ENCODE results near the gene STK10.
A peak's percentile ranks its signal among the peaks of the same experiment; 100 is the strongest.

The STK10 gene

DNA sequence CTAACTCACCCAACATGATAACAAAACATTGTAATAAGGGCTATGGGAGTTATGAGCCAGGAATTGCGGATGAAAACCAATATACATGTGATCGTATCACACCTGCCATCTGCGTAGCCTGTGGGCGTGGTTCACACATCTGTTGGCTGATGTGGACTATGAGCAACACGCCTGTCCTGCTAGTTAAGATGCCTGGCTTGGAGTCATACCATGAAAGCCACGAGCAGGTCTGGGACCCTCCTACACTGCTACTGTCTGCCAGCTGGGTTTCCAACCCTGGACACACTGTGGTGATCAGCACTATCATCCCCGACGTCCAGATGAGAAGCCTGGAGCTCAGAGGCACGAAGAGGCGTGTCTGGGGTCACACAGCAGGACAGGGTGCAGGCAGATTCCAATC lies 40.2 kb downstream of the STK10 start:
- TF ChIP-seq, protein P1, sequence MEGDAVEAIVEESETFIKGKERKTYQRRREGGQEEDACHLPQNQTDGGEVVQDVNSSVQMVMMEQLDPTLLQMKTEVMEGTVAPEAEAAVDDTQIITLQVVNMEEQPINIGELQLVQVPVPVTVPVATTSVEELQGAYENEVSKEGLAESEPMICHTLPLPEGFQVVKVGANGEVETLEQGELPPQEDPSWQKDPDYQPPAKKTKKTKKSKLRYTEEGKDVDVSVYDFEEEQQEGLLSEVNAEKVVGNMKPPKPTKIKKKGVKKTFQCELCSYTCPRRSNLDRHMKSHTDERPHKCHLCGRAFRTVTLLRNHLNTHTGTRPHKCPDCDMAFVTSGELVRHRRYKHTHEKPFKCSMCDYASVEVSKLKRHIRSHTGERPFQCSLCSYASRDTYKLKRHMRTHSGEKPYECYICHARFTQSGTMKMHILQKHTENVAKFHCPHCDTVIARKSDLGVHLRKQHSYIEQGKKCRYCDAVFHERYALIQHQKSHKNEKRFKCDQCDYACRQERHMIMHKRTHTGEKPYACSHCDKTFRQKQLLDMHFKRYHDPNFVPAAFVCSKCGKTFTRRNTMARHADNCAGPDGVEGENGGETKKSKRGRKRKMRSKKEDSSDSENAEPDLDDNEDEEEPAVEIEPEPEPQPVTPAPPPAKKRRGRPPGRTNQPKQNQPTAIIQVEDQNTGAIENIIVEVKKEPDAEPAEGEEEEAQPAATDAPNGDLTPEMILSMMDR (IDR thresholded peaks at IDR 0.05; ENCODE audit: low read depth, low read length), result no peak
- H3K9me3 ChIP-seq, result no peaks in the 10 kb centered on the region
- H3K4me1 ChIP-seq, result peaks cover 11% of the 10 kb centered on the region
- H3K36me3 ChIP-seq, result no peaks in the 10 kb centered on the region
- DNase-seq, result no peak
- H3K27me3 ChIP-seq, result no peaks in the 10 kb centered on the region
- no peak overlapping the region for H3K4me3 ChIP-seq (ENCODE audit: low read depth, low read length)

DNA sequence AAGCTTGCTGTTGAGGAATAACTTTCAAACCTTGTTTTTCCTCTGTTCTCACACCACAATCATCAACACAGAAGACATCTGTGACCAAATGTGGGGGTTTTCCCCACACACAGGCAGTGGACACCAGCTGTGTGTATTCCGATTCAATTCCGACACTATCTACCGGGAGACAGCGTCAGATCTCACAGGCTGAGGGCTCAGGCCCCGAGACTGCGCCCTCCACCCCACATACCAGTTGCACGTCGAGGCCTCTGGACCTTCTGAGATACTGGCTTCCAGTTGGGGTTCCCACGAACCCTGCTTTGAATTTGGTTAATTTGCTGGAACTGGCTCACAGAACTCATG lies 41.3 kb downstream of the STK10 start:
- H3K4me1 ChIP-seq, result peaks cover 18% of the 10 kb centered on the region
- DNase-seq, result no peak
- TF ChIP-seq, protein P1 (IDR thresholded peaks at IDR 0.05; ENCODE audit: low read depth, low read length), result no peak
- no peaks in the 10 kb centered on the region for H3K9me3 ChIP-seq
- H3K4me3 ChIP-seq (ENCODE audit: low read depth, low read length), result no peak overlapping the region
- no peaks in the 10 kb centered on the region for H3K36me3 ChIP-seq
- no peaks in the 10 kb centered on the region for H3K27me3 ChIP-seq

DNA sequence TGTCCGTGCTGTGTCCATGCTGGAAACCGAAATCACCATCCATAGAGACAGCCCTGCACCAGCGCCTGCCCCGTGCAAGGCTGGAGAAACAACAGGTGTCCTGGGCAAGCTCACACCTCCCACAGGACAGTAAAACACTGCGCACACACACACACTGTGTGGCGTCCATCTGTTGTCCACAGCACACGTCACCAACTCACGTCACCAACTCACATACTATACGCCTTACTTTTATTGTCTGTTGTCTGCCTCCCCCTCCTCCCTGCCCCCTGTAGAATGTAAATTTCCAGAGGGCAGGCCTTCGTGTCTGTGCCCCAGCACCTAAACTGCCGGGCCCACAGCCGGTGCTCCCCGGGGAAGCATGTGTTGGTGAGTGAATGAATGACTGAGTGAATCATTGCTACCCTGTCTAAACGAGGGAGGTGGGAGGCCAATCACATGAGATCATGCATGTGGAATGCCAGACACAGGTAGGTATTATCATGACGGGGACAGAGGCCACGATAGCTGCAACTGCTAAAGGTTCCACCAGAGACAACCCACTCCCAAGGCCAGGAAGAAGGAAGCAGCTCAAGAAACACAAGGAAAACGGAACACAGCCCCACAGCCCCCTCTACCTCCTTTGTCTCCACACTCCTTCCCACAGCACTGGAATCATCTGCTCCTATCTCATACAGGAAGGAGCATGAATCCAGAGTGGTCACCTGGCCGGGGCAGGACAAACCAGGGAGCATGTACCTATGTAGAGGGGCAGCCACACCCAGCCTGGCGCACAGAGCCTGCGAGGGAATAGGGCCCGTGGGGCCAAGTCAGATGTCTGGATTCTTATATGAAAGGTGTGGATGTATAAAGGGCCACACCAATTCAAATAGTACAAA lies 41.9 kb downstream of the STK10 start:
- TF ChIP-seq, protein P1 (IDR thresholded peaks at IDR 0.05; ENCODE audit: low read depth, low read length), result no peak
- Histone ChIP-seq H3K36me3 (no peaks in the 10 kb centered on the region), H3K27me3 (no peaks in the 10 kb centered on the region), H3K9me3 (no peaks in the 10 kb centered on the region), H3K4me3 (ENCODE audit: low read depth, low read length) (no peak overlapping the region), H3K4me1 (peaks cover 20% of the 10 kb centered on the region)
- DNase-seq, result no peak

DNA sequence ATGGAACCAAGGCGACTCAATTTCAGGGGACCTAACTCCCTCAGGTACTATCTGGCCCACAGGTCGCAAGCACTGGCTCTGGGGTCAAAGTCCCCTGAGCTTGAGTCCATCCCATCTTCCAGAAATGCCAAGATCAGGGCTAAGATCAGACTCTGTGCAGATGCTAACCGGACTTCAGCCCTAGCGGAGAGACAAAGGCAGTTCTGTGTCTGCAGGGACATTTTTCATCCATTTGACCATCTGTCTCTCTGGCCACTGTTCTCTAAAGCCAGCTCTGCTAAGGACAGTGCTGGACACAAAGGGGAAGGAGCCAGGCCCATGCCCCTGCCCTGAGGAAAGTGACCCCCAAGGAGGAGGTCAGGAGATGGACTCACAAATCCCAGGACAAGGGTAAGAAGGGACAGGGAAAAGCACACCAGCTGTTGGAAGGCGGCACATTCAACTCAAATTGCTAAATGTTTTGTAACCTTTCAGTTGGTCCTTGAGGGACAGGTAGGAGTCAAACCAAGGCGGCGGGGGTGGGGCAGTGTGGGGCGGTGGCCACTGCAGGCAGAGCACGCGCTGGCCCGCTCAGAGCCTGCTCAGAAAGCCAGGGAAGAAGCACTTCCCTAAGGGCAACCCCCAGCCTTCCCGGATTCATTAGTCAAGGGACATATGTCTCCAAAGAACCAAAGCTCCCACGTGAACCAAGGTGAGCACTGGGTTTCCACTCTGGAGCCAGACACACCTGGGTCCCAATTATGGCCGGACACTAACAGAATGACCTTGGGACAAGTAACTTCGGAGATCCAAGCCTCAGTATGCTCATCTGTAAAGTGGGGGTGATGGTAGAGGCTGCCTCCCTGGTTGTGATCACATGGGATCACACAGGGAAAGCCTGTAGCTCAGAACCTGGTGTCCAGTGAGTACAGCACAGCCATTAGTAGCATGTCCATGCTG lies 42.8 kb downstream of the STK10 start:
- no peaks in the 10 kb centered on the region for H3K9me3 ChIP-seq
- H3K4me1 ChIP-seq, result peaks cover 20% of the 10 kb centered on the region
- DNase-seq, result no peak
- no peaks in the 10 kb centered on the region for H3K36me3 ChIP-seq
- H3K4me3 ChIP-seq (ENCODE audit: low read depth, low read length), result no peak overlapping the region
- TF ChIP-seq, protein P1 (IDR thresholded peaks at IDR 0.05; ENCODE audit: low read depth, low read length), result no peak
- H3K27me3 ChIP-seq, result no peaks in the 10 kb centered on the region

DNA sequence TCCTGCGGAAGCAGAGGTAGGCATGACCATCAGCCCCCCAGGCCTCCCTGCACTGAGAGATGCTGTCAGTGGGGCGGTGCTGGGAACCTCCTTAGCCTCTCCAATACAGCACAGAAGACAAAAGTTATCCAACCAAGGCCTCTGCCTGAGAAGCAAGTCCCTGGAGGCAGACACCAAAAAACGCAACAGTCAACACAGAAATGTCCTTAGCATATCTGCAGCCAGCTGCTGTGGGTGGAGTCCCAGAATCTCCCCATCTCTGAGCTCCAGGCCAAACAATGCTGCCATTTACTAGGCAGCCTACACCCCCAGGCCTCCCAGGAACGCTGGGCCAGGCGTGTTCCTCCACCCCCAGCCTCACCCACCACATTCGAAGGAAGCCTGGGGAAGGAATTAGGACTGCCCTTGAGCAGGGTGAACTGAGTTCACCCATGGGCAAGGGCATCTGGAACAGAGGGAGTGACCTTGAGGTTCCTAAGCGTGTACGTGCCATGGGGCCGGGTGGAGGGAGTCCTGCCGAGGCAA lies 43.7 kb downstream of the STK10 start:
- no peaks in the 10 kb centered on the region for H3K27me3 ChIP-seq
- H3K4me1 ChIP-seq, result peaks cover 20% of the 10 kb centered on the region
- H3K9me3 ChIP-seq, result no peaks in the 10 kb centered on the region
- DNase-seq, result peak; percentile 75
- no peaks in the 10 kb centered on the region for H3K36me3 ChIP-seq
- TF ChIP-seq, protein P1 (IDR thresholded peaks at IDR 0.05; ENCODE audit: low read depth, low read length), result no peak
- no peak overlapping the region for H3K4me3 ChIP-seq (ENCODE audit: low read depth, low read length)
